Endometrial microvascular endothelial cells (primary cell): ENCODE measurements around the gene CACNG1. TPM values are rescaled to one million over a fixed set of nuclear protein-coding genes. Genes with fewer than 3 reads are reported as not detected.

Experiments
- in situ Hi-C: cut with HindIII; loops from 2 replicates; pipeline ENCODE4 v1.10.0; 2017; ENCODE audit warnings: low sequenced_read_pairs, low pct_unique_long_range_greater_than_20kb; ENCODE audit errors: inconsistent ontology term
- total RNA-seq: library from RNA; depleted of rRNA; stranded (reverse); fragments of >200 nt; gene quantifications from one replicate; pipeline ENCODE4 v1.2.3, GENCODE V29; 2015; ENCODE audit errors: inconsistent ontology term

The CACNG1 gene
- total RNA-seq, 1 donor from 2014 or later = not detected

DNA sequence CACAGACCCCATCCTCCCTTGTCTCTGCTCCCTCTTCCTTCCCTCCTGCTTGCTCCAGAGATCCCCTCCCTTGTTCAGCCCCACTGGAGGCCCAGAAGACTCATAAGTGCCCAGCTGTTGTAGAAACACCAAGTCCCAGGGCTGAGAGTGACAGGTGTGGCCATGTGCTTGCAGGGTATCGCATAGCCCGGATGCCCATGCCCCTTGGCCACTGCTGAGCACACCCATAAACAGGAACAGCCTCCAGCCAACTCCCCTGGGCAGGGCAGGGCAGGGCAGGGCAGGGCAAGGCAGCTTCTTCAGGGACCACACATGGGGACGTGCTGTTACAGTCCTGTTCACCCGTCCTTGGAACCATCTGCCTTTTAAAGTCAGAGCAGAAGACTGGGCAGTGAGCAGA is 2.0 kb downstream of the CACNG1 start:
- in situ Hi-C loops = no loop called here

DNA sequence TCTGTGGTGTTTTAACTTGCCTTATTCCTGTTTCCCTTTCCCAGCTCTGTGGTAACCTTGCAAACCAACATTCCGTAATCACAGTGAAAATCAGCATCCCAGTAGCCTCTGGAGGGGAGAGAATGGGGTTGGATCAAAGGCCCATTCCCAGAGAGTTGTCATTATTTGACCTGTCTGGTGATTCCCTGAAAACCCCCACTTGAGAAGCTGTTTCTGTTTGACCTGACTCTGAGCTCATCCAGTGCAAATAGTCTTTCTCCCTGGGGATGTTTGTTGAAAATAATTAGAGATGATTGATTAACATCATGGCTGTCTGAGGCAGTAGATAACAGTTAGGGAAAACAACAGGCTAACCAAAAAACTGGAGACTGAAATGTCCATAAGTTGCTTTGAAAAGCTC is 3.0 kb downstream of the CACNG1 start:
- in situ Hi-C loops = no loop called here

DNA sequence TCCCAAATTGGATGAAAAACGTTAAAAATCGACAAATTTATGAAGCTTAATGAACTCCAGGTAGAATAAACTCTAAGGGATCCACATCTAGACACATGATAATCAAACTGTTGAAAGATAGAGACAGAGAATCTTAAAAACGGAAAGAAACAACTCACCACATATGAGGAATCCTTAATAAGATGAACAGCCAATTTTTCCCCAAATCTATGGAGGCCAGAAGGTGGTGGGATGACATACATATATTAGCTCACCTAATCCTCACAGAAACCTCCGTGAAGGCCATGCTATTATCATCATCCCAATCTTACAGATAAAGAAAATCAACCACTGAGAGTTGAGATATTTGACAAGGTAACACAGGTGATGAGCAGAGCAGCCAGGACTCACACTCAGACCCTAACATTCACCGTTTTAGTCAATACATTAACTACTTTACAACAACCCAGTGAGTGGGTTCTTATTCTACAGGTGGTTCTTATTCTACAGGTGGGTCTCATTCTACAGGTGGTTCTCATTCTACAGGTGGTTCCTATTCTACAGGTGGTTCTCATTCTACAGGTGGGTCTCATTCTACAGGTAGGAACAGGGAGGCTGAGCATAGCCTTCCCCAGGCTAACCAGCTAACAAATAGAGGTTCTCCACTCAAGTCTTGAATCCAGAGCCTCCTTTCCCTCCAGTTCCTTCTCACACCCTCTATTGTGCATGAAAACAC is 4.8 kb downstream of the CACNG1 start:
- in situ Hi-C loops = no loop called here

DNA sequence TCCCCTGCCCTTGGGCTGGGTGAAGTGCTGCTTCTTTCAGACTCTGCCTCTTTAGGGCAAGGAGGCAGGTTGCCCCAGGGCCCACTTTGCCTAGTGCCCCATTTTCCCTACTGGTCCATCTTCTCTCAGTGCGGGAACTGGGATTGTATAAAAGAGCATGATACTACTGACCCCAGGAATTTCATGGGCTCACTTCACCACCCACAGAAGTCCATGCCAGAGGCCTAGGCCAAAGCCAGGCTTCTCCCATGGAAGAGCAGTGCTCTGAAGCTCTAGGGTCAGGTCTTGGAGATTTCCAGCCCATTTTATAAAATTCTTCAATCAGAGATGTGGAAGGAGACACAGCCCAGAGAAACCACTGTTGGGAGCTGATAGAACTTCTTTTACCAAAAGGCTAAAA is 5.7 kb downstream of the CACNG1 start:
- in situ Hi-C loops = no loop called here

DNA sequence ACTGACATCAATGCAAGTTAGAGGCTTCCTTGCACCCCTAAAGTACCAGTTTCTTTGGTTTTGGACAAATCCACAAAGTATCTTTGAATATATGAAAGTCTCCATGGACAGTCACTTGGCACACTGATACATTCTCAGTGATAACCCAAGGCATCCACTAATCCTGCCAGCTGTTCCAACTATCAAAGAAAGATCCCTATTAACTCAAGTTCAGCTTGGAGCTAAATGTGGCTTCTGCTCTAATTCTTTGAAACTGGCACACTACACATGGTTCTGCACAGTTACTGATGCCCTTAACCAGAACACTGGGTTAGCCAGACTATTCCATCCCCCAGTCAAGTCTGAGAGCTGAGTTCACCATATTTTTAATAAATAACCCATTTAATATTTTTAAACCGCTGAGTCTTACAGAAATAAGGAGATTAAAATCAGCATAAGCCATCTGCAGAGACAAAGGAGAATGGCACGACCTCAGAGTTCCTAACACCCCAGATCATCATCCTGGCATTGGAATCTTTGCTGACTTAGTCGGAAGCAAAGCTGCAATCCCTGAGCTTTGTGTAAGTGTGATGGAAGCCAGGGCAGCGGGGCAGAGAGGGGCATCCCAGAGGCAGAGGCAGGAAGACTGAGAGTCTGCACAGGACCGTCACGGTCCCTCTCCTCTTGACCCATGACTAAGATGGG is 6.3 kb downstream of the CACNG1 start:
- in situ Hi-C loops = no loop called here

DNA sequence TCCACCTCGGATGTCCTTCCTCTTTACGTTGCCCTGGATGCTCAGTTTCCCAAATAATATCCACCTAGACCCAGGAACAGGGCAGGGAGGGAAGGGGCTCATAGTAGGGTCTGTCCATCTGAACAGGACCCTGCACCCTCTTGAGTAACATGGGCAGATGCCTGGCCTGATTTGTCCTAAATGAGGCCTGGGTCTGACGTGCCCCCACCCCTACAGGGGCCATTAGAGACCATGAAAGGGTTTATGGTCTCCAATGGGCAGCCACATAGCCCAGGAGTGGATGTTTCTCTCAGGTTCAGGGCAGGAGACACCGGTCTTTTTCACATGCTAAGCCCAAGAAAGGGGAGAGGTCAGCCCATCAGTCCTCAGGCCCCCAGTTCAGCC is 6.8 kb downstream of the CACNG1 start:
- in situ Hi-C loops = no loop called here

DNA sequence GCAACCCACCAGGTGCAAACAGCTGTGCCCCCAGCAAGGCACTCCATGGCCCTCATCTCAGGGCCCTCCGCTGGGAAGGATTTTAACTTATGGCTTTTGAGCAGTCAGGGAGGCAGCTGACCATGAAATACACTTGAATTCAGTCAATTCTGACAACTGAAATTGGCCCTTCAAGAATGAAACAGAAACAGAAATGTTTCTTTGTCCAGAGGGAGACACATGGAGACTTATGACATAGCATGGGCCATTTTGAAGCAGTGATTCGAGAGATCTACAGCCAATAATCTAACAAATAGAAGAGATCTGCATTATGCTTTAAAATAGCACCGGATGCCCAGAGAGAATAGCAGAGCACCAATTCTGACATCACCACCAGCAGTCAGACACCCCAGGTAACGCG is 7.5 kb downstream of the CACNG1 start:
- in situ Hi-C loops = no loop called here

GRCh38 chr17:67052720-67053437 is 8.5 kb downstream of the CACNG1 start:
- in situ Hi-C loops = no loop called here

DNA sequence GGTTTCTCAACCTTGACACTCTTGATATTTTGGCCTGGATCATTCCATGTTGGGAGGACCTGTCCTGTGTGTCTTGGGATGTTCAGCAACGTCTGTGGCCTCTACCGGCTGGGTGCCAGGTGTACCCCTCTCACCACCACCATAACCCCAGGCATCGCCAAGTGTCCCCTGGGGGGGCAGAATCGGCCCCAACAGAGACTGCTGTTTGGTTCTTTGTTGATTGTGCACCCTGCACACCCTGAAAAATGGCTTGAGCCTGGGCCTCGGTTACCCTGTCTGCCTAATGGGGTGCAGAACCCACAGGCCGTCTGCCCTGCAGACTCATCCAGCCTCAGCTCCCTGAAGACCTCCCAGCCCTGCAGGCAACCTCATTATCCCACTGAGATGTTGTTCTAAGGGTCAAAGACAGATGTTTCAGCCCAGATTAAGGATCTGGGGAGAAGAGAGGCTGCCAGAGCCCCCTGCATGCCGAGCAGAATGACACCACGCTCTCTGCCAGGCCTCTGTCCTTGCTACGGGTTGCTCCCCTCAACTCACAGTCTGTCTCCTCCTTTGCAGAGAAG is 9.2 kb downstream of the CACNG1 start:
- in situ Hi-C loops = no loop called here

- in situ Hi-C loops = no loop called here
These were observed 9.7 kb downstream of the CACNG1 start for GRCh38 chr17:67054011-67054591.

DNA sequence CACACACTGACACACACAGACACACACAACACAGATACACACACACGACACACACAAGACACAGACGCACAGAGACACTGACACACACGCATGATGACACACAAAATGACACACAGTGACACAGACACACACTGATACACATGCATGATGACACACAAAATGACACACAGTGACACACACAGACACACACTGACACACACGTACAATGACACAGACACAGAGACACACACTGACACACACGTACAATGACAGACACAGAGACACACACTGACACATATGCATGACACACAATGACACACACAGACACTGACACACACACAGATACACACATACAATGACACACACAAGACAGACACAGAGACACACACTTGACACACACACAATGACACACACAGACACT is 10.3 kb downstream of the CACNG1 start:
- in situ Hi-C loops = no loop called here

DNA sequence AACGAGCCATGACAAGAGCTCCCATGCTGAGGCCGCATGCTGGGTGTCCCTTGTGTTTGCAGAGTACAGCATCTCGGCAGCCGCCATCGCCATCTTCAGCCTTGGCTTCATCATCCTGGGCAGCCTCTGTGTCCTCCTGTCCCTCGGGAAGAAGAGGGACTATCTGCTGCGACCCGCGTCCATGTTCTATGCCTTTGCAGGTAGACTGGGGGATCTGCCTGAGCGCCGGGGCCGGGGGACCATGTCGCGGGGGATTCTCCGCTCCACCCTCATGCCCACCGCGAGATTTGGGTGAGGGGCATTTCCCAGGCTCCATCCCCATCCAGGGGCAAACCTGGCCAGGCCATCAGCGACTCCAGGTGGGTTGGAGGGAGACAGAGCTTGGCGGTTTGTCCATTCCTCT is 10.7 kb downstream of the CACNG1 start:
- in situ Hi-C loops = no loop called here

GRCh38 chr17:67055811-67056745 is 11.7 kb downstream of the CACNG1 start:
- in situ Hi-C loops = no loop called here

DNA sequence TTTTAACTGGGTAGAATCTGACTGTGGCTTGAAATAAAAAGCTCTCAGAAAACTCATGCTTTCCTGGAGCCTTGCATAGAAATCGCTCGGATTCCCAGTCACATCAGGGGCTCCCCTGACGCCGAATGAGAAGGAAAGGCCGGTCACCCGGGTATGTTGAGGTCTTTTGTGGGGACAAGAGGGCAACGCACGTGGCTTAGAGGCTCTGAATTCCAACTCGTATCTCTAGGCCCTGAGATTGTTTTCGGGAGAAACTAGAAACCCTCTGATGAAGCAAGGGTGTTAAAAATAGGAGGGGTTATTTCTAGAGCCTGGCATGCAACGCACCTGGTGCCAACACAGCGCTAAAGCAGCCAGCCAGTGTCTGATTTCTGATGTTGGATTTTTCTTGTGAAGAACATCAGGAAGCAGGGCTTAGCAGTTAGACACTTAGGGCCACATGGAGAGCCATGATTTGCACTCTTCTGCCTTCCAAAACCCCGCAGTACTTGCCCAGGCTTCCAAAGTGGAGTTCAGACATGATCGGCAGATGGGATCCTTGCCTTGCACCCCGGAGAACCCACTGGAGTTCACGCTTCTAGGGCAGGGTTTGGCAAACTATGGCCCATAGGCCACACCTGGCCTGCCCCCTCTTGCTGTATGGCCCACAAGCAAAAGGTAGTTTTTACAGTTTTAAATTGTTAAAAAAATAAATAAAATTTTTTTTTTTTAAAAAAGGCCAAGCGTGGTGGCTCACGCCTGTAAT is 12.6 kb downstream of the CACNG1 start:
- in situ Hi-C loops = no loop called here

DNA sequence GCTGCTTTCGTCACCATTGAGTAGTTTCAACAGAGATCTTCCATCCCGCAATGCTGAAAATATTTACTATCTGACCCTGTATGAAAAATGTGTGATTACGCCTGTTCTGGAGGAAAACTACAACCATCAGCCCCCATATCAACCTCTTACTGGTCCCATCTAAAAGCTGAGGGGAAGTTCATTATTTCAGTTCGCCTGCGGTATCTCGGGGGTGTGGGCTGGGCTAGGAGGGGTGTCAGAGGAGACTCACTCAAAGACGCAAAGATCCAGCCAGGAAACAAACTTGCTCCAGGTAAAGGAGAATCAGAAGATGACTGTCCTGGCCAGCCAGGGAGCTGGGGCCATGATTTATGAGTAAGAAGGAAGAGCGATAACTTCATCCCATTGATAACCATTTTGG is 13.7 kb downstream of the CACNG1 start:
- in situ Hi-C loops = no loop called here

- in situ Hi-C loops = no loop called here
These were observed 15.0 kb downstream of the CACNG1 start for GRCh38 chr17:67059372-67059771.

DNA sequence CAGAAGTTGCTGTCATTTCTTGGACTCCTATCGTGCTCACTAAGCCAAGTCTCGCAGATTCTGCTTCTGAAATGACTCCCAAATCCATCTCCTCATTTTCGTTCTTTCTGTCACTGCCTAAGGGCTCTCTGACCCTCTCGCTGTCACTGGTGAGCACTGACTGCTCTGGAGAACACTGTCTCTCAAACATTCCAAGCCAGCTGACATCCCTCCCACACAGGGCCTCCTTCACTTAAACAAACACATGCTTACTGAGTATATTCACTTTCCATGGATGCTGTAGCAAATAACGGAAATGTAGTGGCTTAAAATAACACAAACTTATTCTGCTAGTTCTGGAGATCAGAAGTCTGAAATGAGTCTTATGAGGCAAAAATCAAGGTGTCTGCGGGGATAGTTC is 18.8 kb downstream of the CACNG1 start:
- in situ Hi-C loops = no loop called here

GRCh38 chr17:67066717-67067116 is 22.4 kb downstream of the CACNG1 start:
- in situ Hi-C loops = no loop called here
